ENCODE results near the gene ECHDC1.

Gene ECHDC1

GRCh38 chr6:127341471-127342202, 1.8 kb downstream of the ECHDC1 start:
- DNase-seq, result peak; percentile 49

GRCh38 chr6:127340171-127340570, 3.2 kb downstream of the ECHDC1 start:
- DNase-seq, result no peak

GRCh38 chr6:127338936-127339335, 4.5 kb downstream of the ECHDC1 start:
- DNase-seq, result no peak

- DNase-seq, result no peak
Measured at GRCh38 chr6:127332383-127332961, 10.9 kb downstream of the ECHDC1 start.

GRCh38 chr6:127331256-127331655, 12.2 kb downstream of the ECHDC1 start:
- peak; percentile 16 for DNase-seq

GRCh38 chr6:127328043-127328609, 15.3 kb downstream of the ECHDC1 start:
- DNase-seq, result no peak

- no peak for DNase-seq
Measured at GRCh38 chr6:127319686-127320085, 23.7 kb downstream of the ECHDC1 start.

GRCh38 chr6:127317388-127318128, 25.9 kb downstream of the ECHDC1 start:
- peak; percentile 54 for DNase-seq

- no peak for DNase-seq
Measured at GRCh38 chr6:127305741-127306140, 37.7 kb downstream of the ECHDC1 start.

- no peak for DNase-seq
Measured at GRCh38 chr6:127303917-127304316, 39.5 kb downstream of the ECHDC1 start.

GRCh38 chr6:127302728-127303660, 40.4 kb downstream of the ECHDC1 start:
- peak; percentile 98 for DNase-seq

- DNase-seq, result no peak
Measured at GRCh38 chr6:127301199-127301700, 42.2 kb downstream of the ECHDC1 start.

GRCh38 chr6:127300411-127300810, 43.0 kb downstream of the ECHDC1 start:
- DNase-seq, result no peak

GRCh38 chr6:127299522-127300240, 43.7 kb downstream of the ECHDC1 start:
- no peak for DNase-seq

GRCh38 chr6:127298475-127298874, 44.9 kb downstream of the ECHDC1 start:
- no peak for DNase-seq

- no peak for DNase-seq
Measured at GRCh38 chr6:127297502-127298070, 45.8 kb downstream of the ECHDC1 start.

GRCh38 chr6:127291495-127291894, 51.9 kb downstream of the ECHDC1 start:
- no peak for DNase-seq

GRCh38 chr6:127290391-127291265, 52.8 kb downstream of the ECHDC1 start:
- DNase-seq, result no peak

GRCh38 chr6:127289934-127290333, 53.5 kb downstream of the ECHDC1 start:
- DNase-seq, result no peak

GRCh38 chr6:127288705-127289104, 54.7 kb downstream of the ECHDC1 start:
- DNase-seq, result no peak

Data from MV-4-11 (cell line).